Effector CD8-positive, alpha-beta T cell (primary cell): ENCODE results near the gene DIAPH3.

ENCODE experiments used
- DNase-seq: peaks from one replicate; lab custom pipeline; 2025; lab: John Stamatoyannopoulos, UW

The DIAPH3 gene

DNA sequence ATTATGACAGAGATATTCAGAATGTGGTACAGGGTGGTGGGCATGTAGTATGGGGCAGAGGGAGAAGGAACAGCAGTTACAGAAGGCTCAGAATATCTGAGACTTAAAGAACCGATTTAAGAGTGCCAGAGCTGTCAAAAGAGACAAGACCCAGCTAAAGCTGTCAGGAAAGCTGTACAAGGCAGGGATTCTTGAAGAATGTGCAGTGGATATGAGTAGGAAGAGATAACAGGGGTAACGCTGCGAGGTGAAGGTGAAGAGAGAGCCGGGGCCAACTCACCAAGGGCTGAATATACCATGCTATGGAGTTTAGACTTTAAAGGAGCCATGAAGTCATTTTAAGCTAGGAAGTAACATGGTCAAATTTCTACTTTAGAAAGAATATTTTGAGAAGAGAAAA is 381.0 kb downstream of the DIAPH3 start:
- no peak for DNase-seq

DNA sequence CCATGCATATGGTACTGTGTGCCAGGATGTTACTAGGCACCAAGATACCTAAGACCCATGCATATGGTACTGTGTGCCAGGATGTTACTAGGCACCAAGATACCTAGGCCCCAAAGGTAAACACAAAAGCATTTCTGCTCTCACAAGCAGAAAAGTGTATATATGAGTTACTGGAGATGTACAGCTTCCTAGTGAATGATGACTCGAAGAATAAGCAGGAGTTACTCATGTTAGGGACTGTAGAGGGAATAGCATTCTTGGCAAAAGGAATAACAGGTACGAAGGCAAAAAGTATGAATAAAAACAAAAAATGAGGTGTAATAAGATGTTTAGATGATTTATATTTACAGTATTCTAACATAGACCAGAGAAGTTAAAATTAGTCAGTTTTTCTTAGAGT is 383.7 kb downstream of the DIAPH3 start:
- DNase-seq: no peak

DNA sequence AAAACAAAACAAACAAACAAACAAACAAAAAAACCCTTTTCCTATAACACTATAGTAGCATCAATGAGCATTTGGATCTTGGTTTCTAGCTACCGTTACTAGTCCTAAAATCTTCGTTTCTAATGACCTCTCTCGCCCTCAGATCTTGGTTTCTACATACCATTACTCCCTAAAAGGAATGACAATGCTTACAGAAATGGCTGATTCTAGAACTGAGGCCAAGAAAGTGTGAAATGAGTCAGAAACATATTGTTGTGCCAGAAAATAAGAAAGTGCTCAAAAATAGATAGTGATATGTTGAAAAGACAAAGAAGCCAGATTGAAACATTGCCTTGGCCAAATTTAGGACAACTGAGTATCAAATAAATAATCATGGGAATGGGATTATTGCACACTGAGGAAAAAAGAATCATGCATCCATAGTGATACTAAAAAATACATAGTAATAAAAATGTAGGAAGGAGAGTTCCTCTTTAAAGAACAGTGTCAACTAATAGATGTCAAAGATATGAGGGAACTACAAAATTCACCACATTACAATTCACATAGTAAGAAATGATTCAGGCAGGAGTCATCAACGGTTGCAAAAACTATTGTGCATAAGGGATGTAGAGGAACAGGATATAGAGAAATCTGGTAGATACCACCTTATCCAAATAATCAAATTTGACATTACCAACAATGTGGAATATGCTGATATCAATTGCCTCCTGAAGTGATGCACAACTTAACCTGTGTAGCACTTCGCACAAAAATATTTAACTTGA is 386.6 kb downstream of the DIAPH3 start:
- DNase-seq: no peak

DNA sequence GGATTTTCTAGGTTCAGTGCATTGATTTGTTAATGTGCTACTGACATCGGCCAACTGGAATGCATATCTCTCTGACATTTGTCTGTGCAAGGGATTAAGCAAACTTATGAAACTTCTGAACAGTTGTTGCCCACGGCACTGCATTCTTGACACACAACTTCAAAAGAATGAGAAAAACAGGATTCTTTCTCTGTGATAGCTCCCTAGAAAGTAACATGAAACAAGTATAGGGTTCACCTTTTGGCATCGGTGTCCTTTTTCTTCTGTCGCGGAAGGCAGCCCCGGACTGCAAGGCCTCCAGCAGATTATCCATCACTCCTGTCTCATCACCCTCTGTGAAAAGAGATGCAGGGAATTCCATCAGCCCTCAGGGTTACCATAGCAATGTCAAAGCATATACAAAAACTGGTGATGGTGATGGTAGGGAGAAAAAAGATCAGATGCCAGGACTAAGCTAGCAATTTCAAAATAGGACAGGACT is 389.2 kb downstream of the DIAPH3 start:
- DNase-seq: no peak

DNA sequence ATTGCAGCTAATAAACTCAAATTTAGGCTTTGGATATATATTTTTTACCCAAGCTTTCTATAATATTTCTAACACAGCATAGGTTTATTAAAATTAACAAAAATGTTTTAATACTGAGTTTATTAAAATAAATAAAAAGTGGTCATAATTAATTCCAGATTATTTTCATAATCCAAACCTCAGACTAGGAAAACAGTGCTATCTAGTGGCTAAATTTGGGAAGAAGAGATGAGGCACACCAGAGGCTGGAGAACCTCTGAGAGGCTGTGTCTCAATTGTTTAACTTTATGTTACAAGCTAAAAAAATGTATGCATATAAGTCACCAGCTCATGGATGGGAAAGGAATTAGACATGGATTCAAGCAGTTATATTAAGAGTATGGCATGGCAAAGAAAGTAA is 392.5 kb downstream of the DIAPH3 start:
- no peak for DNase-seq

DNA sequence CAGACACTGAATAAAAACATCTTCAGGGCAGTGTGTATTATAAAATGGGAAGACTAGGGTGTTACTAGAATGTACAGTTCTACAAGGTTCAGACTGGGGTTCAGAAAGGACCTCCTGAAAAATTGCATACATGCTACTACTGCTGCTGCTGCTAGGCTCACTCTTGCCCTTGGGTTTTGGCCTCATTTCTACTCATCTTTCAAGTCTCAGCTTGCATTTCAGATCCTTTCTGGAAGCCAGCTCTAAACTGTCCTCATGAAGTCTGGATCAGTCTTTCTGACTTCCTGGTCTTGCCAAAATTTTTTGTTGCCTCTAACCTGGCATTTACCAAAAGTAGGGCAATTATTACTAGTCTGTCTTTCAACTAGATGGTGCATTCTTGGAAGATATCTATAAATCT is 393.3 kb downstream of the DIAPH3 start:
- DNase-seq: no peak

DNA sequence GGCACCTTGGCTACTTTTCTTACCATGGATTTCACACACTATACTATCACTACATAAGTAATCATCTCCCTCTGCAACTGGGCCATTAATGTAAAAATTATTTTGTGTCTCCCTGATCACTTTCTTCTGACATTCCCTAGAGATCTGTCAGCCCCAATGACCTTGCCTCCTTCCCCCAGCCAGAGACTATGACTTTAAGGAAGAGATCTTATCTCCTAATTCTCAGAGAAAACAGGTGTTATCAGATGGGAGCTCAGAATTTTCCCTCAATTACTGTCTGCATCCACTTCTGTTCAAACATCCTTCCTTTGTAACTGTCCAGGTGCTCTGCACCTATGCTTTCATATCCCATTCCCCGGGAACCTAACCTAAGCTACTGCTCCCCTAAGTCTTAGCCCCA is 397.5 kb downstream of the DIAPH3 start:
- DNase-seq: no peak

DNA sequence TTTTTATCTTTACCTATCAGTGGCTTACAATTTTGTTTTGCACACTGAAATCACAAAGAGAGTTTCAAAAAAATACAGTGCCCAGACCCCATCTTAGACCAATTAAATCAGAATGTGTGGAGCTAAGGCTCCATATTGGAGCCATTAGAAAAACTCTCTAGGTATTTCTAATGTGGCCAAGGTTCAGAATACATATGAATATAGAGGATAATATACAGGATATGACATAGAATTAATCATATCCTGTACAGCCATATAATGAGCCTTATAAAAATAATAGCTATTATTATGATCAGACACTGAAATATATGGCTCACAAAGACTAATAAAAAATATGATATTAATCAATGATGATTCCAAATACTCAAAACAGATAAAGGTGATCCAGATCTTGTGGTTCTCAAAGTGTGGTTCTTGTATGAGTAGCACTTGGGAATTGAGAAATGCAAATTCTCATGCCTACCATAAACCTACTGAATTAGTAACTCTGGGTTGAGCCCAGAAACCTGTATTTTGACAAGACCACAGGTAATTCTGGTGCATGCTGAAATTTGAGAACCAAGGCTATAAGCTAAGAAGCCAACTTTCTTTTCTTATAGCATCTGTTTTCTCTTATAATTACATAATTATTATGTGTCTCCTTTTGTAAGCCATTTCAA is 408.0 kb downstream of the DIAPH3 start:
- DNase-seq: no peak

DNA sequence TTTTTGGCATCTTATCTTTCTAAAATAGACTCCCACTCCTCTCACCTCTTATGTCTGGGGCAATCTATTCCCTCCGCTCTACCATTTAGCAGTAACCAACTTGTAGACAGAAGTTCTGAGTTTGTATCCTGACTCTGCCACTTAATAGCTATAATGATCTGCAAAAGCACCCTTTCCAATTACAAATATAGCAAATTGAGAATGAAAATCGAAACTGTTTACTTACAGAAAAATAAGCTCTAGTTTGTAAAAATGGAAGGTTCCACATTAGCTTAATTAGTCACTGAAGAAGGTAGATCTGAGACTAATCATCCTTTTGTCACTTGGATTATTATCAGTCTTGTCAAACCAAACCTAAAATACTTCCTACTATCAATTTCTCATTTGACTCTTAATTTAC is 409.3 kb downstream of the DIAPH3 start:
- no peak for DNase-seq

DNA sequence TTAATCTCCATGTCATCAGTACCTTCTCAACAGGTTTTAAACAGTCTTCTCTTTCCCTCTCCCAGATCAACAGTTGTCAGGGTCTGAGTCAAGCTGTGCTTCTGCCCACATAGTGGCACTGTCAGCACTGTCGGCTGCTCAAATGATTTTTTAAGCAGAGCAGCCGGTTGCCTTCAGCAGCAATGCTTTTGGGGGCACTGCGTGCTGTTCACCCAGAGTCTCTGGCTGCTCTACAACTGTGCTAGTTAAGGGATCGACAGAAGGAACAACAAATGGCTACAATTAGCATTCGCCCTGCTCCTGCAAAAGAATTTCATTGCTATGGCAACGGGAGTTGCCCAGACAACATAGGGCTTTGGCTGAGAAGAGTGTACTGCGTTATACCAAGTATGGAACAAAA is 412.9 kb downstream of the DIAPH3 start:
- DNase-seq: no peak

DNA sequence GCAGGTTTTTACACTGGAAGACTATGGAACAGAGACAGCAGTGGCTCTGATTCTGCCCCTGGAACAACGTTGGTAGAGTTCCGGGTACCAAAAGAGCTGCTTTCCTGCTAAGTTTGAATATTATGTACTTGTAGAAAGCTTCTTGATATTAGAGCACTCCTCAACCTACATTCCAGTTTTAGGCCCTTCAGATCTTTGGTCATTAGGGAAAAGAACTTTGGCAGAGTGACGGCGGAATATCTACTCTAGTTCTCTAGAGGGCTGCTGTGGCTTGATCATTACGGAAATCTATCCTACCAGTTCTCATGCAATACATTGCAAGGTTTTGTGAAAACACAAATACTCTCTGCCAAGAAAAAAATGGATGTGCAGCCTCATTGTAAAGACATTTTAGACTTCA is 415.7 kb downstream of the DIAPH3 start:
- DNase-seq: no peak

DNA sequence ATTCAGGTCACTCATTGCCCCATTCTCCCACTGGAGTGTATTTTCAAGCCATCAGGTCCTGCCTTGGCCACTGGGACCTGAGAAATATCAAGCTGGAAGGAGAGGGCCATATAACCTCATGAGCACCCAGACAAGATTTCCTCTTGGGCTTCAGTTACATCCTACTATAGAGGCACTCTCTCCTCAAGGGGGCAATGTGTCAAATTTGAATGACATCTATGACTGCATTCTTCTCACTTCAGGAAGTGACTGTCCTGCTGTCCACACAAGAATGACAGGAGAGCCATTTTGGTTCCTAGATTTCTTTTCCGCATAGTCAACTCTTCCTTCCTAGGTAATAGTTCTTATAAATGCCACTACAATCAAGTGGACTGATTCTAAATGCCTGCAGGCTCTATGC is 416.2 kb downstream of the DIAPH3 start:
- DNase-seq: no peak

DNA sequence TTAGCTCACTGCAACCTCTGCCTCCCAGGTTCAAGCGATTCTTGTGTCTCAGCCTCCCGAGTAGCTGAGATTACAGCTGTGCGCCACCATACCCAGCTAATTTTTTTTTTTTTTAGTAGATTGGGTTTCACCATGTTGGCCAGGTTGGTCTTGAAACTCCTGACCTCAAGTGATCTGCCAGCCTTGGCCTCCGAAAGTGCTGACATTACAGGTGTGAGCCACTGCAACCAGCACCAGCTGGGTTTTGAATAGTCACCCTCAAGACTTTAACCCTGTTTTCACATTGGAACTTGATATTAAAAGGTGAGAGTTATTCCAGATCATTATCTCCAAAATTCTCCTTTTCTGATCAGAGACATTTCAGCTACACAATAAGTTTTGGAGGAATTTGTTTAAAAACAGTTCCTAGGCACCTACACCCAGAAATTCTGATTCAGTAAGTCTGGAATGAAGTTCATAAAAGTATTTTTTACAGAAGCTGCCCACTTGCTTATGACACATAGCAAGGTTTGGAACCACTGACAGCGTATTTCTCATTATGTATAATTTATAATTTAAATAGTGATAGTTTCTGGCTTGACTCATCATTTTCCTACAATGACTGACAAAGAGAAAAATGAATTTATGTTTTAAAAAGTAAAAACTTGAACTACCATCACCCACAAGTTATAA is 417.3 kb downstream of the DIAPH3 start:
- no peak for DNase-seq

DNA sequence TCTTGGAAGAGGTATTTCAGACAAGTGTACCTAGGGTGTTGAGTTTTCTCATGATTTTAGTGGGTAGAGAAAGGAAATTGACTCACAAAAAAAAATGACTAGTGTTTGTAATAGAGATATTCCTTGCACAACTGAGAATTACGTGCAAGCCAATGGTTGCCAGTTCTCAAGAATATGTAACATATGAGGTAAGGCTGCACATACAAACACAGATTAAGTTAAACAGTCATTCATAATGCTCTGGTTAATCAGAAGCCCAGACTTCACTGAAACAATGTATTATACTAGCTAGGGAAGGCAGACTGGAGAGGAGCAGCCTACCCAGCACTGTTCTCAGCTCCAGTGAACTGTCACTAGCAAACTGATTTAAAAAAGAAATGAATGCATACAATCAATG is 418.3 kb downstream of the DIAPH3 start:
- no peak for DNase-seq

DNA sequence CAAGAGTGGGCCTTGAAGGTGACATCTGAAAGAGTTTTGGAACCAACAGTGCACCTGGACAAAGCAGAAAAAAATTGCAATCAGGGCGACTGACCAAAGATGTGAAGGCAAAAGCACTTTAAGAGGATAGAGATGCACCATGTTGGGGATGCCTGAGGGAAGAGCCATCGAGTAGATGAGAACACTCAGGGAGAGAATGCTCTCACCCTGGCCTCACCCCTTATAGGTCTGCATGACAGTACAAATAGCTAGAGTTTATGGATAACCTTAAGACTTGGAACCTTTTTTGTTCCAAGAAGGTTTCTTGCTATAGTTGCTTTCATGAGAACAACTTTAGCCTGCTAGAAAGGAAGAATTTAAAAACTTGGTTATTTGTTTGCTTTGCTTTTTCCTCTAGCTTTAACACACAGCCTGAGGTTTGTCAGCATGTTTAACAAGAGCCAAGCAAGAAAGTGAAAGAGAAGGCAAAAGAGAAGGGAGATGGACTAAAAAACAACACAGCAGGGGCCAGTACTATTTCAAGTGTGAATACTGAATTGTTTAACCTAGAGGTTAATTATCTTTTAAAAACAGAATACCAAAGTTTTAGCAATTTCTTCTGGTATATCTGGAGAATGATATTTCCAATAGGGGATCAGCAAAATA is 418.9 kb downstream of the DIAPH3 start:
- DNase-seq: no peak

DNA sequence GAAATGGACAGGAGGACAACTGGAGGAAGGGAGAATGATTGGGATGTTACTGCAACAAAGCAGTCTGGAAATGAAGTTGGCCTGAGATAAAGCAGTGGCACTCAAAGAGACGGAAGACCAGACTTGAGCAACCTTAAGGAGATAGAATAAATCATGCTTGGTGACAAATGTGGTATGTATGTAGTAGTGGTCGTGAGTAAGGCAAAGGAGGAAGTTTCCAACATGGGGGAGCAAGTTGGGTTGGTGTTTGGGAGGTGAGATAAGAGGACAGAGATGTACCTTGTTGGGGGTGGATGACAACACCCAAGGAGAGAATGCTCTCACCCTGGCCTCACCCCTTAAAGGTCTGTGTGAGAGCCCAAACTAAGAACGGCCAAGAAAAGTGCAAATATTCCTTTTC is 420.5 kb downstream of the DIAPH3 start:
- DNase-seq: no peak

DNA sequence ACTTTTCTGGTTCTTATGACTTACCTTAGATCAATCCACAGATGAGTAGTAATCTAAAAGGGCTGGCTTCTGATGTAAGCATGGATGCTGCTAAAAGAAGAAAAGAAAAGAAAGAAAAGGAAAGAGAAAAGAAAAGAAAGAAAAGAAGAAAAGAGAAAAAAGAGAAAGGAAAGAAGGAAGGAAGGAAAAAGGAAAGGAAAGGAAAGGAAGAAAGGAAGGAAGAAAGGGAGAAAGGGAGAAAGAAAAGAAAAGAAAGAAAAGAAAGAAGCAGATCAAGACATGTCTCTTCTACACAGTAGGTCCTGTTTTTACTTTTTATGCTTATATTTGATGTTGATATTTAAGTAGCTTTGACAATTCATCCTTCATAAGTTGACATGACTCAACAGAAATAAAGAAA is 421.3 kb downstream of the DIAPH3 start:
- DNase-seq: no peak

DNA sequence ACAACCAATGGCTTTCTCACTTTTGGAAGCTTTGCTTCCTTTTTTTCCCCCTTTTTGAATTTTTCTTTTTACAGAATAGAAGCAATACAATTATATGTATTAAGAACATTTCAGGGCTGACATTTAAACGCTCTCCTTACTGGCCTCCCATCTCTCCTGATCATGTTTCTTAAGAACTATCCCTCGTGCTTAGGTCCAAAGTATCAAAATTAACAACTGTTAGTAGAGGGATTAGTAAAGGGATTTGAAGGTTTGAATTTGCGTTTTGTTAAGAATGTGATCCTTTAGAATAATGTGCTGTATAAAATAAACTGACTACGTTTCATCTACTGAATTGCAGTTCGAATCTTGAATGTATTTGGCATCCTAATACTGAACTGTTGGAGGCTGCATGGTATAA is 424.8 kb downstream of the DIAPH3 start:
- DNase-seq: no peak

DNA sequence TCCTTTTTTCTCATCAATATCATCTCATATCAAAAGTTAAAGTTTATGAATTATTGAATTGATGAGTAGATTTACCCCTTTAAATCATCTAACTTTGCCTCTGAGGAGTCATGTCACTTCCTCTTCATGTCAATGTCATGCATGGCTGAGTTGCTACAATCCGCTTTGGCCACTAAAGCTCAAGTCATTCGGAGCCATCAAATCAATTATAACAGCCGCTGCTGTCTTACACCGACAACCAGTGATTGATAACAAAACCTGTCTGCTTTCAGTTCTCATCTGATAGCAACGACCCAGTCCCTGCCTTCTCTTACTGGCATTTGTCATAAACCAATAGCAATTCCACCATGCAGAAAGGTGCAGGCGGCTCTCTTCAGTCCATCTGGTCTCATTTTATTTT is 429.3 kb downstream of the DIAPH3 start:
- no peak for DNase-seq

DNA sequence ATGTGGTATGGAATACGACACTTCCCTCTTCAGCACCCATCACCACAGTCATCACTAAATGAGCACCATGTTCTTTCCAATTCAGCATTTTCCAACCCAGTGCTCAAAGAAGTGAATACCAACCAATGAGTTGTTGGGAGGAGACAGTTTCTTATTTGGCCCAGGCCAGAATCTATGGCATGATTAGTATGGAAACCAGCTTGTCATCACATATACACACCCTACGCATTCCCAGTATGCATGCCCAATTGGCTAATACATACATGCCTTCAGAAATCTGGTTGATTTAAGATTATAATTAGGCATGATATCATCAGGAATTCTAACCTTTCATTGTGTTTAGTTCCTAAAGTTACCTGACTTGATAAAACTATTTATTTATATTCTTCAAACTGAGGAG is 430.0 kb downstream of the DIAPH3 start:
- no peak for DNase-seq

DNA sequence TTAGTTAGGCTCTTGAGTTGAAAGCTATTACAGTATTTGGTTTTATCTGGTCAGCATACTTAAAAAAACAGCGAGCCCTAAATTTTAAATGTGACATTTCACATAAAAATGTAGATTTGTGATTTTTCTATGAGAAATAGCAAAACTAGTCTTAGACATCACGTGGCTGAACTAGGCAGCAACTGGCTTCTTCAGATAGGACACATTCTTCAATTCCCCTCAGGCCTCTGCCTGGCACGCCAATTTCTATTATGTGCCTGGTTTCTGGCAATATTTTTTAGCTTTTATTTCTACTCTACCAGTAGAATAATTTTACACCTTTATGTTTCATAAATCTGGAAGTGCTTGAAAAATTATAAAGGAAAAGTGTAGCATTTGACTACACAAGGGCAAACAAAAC is 433.7 kb downstream of the DIAPH3 start:
- DNase-seq: no peak

DNA sequence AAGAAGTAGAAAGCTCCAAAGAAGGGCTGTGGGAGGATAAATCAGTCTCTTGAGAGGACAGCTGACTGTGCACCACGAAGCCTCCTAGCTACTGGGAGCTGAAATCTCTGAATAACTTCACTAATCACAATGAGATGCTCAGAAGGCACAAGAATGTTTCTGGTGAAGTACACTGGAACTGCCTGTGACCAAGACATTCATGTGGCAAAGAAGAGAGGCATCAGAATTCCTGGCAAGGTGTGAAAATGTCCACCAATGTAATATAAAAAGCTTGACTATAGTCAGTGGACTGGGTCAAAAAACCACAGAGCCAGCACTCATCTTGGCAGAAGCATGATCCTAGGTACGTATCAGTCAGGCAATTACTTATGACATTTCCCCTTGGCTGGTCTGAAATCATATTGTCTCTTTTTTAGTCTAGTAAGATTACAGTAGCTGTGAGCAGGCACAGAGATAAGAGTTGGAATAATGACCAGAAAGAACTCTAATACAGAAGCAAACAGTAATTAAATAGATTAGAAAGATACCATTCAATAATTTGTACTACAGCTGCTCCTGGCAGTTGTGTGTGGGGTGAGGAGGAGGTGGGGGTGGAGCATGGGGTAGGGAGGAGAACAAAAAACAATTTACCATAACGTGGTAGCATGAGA is 434.7 kb downstream of the DIAPH3 start:
- DNase-seq: no peak
